Mucosa of gallbladder (tissue), 1 donor: ENCODE measurements around the gene VSIG10. TPM values are rescaled to one million over a fixed set of nuclear protein-coding genes. Genes with fewer than 3 reads are reported as not detected.
"Not testable (repeated sequence)": the region's sequence is repeated elsewhere in the genome, so short reads cannot be mapped to it uniquely, and the experiment has no call there.

Experiments
- DNase-seq: peaks from one replicate; pipeline ENCODE4 v3.0.0-alpha.2; 2020; ENCODE audit warnings: low spot score
- total RNA-seq: library from RNA; stranded (reverse); gene quantifications from one replicate; pipeline ENCODE4 v1.2.1, GENCODE V29; 2021
- donor health status: DM: no; HTN: no; CAD: no.

The VSIG10 gene
- total RNA-seq, 1 donor from 2014 or later = 48.9 TPM

DNA sequence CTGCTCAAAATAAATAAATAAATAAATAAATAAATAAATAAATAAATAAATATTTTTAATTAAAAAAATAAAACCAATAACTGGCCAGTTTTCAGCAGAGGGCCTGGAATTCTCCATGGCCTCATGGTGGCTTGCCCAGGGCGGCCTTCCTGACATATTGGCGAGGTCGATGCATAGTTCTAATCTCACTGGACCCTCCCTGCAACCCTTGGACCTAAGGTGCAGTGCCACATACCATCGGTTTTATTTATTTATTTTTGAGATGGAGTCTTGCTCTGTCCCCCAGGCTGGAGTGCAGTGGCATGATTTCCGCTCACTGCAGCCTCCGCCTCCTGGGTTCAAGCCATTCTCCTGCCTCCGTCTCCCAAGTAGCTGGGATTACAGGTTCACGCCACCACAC, 3.9 kb upstream of the VSIG10 start:
- DNase-seq = no peak

DNA sequence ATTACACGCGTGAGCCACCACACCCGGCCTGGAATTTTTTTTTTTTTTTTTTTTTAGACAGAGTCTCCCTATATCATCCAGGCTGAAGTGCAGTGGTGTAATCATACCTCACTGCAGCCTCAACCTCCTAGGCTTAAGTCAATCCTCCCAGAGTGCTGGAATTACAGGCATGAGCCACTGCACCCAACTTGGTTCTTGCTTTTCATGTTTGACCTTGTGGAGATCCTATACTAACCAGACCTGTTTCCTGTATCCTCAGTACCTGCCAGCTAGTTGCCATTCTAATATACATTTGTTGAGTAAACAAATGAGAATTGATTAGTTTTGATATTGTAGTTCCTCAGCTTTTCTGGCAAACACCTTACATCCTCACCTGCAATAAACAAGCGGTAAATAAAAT, 3.2 kb upstream of the VSIG10 start:
- no peak for DNase-seq

DNA sequence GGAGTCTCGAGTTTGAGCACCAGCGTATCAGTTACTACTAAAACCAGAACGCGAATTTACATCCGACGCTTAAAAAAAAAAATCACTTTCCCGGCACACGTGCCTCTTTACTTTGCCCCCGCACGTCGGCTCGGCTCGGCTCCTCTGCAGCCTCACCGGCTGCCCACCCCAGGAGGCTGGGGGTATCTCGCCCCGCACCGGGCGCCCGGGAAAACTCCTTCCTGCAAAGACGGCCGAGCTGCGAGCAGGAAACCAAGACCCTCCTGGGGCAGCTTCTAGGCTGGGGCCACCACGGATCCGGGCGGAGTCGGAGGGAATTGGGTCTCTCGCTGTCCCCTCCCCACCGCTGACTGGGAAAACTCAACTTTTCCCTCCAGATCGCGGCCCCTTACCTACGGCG, 610 bp downstream of the VSIG10 start:
- DNase-seq = no peak

DNA sequence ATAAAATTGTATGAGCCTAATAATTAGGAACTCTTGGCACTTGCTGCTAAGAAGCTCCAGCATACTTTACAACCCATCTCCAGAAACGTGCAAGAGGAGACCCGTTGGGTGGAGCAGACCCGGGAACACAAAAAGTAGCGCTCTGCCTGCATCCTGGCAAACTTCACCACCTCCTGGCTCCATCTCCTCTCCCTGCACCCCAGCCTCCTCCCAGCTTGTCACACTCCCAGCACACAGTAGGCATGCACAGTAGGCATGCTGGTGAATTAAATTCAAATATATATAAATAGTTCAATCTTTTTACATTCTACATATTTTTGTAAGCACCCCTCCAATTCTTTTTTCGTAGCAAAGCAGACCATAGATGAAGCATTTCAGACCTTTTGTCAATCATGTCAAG, 1.2 kb downstream of the VSIG10 start:
- no peak for DNase-seq

DNA sequence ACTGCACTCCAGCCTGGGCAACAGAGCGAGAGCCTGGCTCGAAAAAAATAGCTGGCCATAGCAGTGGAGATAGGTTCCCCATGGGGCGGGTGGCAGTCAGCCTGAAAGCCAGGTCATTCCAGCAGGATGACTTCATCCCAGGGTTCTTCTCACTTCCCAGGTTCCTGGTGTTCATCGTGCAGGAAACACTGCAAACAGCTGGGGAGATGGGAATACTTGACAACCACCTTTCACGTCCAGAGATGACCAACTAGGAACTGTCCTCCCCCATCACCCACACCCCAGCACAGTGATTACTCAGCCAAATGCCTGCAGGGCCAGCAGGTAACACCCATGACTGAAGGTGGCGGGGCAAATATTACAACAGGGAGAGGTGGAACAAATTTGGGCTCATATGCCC, 1.7 kb downstream of the VSIG10 start:
- DNase-seq = peak; percentile 32

DNA sequence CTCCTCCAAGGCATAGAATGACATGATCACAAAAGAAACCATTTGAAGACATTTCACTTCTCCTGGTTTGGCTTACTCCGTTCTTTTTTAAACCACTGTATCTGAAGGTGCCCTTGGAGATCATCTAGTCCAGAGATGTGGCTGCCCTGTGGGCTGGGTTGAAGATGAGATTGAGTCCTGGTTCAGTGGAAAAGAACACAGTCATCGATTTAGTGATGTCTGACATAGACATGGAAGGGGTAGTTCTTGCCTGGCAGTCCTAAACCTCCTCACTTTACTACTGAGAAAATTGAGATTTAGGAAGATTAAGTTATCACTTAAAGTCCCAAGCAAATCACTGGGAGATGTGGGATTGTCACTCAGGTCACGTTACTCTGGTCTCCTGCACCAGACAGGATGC, 2.8 kb downstream of the VSIG10 start:
- DNase-seq = no peak

DNA sequence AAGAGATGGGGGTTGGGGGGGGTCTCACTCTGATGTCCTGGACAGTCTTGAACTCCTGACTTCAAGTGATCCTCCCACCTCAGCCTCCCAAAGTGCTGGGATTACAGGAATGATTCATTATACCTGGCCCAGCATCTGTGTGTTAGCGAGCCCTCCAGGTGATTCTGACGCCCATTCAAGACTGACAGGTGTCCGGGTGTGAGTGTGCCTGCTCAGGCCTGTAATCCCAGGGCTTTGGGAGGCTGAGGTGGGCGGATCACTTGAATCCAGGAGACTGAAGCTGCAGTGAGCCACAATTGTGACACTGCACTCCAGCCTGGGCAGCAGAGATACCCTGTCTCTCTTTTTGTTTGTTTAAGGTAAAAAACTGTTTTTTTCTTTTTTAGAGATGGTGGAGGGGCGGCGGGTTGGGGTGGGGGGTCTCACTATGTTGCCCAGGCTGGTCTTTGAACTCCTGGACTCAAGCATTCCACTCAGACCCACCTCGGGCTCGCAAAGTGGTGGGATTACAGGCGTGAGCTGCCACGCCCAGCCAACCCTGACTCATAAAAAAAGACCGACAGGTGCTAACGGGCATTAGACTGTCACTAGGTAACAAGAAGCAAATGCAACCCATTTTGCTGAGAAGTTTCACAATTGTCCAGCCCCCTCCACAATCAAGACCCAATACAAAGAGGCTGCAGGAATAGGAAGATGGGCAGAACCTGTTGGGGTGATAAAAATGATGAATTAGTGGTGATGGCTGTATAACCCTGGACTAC, 4.7 kb downstream of the VSIG10 start:
- no peak for DNase-seq

DNA sequence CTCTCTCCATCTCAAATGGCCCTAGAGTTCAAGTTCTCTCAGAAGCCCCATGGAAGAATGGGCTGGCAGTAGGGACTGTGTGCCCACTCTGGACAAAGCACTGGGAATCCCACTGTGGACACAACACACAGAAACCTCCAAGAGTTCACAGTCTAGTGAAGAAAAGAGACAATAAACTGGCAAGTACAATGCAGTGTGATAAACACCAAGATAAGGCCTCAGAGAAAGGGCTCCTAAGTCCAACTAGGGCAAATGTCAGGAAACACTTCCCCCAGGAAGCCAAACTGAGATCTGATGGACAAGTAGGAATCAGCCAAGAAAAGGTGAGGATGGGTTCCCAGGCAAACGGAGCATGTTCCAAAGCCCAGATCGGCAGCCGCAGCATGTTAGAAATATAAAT, 5.4 kb downstream of the VSIG10 start:
- DNase-seq = no peak

DNA sequence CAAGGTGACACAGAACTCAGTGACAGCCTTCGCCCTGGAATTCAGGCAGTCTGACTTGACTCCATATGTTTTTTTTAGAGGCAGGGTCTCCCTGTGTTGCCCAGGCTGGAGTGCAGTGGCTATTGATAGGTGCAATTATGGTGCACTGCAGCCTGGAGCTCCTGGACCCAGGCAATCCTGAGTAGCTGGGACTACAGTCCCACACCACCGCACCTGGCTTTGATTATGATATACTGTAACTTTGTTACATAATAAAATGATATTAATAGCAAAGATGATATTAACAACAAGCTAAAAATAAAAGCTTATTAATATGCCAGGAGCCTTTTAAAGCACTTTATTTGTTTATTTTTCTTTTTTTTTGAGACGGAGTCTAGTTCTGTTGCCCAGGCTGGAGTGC, 9.8 kb downstream of the VSIG10 start:
- DNase-seq = no peak

DNA sequence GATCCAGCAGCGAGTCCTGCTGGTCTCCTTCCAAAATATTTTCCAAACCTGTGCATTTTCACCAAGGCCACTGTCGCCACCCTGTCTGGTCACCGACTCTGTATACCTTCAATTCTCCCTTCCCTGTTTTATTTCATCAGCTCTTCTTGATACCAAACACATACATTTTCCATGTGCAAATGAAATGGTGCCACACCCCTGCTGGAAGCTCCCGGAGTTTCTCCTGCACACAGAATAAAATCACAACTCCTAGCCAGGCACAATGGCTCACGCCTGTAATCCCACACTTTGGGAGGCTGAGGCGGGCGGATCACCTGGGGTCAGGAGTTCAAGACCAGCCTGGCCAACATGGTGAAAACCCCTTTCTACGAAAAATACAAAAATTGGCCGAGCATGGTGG, 14.0 kb downstream of the VSIG10 start:
- DNase-seq = no peak

DNA sequence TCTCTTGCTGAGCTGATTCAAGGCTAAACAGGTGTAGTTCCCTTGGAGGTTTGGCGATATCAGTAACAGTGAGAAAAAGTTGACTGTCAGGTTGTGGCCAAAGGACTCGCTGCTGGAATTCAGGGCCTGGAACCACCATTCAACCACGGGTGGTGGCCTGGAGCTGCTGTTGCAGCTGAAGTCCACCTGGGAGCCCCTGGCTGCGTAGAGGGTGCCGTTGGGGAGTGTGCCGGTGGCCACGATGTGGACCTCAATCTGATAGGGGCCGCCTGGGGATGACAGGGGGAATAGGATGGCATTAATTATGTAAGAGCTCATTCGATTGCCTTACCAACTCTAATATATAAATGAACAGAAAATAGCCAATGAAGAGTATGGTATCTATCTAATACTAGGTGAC, 21.6 kb downstream of the VSIG10 start:
- DNase-seq = no peak

DNA sequence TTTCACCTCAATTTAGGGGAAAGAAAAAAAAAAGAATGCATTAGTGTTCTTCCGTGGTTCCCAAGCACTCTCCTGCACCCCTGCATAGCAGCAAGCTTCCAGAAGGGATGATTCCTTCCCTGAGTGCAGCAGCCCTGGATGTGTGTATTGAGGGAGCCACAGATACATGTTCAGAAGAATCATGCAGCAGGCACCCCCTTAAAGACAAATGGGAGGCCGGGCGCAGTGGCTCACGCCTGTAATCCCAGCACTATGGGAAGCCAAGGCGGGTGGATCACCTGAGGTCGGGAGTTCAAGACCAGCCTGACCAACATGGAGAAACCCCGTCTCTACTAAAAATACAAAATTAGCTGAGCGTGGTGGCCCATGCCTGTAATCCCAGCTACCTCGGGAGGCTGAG, 22.3 kb downstream of the VSIG10 start:
- not testable (repeated sequence) for DNase-seq

DNA sequence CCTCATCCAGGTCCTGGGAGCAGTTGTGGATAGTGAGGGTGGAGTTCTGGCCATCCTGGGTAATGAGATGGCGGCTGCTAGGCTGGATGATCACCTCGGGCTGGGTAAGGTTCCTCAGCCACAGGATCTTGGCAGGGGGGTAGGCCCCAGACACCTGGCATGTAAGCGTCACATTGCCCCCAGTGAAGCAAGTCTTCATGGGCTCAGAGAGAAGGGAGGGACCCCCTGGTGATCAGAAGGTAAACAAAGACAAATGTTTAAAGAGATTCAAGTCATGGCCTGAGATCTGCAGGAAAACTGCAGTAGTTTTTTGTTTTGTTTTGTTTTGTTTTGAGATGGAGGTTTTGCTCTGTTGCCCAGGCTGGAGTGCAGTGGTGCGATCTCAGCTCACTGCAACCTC, 30.0 kb downstream of the VSIG10 start:
- DNase-seq = no peak

DNA sequence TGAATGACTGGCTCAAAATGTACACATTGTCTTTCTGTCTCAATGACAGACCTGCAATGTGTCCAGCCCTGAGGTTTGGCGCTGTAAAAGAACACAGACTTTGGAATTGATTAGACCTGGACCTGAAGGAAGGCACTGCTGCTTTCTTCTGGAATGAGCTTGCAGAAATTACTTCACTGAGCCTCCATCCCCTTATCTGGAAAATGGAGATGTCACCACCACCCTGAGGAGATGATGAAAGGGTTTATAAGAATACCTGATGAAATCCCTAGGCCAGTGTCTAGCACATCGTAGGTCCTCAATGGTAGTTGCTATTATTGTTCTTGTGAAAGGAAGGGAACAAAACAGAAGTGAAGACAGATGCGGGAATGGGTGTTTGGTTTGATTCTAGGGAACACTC, 33.2 kb downstream of the VSIG10 start:
- no peak for DNase-seq

DNA sequence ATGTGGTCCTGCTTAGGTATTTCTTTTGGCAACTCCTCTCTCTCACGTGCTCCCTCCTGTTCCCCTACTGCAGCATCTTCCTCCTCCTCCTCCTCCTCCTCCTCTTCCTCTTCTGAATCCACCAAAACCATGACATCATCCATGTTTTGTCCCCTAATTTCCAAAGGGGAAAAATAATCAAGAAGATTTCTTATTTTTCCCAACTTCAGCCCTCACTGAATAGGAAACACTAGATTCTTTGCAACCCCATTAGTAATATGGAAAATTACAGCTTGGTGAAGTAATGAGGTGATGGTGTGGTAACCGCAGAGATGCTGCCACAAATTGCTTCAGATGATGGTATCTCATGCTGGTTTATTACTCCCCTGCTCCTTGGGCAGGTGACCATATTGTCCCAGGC, 35.4 kb downstream of the VSIG10 start:
- DNase-seq = no peak

DNA sequence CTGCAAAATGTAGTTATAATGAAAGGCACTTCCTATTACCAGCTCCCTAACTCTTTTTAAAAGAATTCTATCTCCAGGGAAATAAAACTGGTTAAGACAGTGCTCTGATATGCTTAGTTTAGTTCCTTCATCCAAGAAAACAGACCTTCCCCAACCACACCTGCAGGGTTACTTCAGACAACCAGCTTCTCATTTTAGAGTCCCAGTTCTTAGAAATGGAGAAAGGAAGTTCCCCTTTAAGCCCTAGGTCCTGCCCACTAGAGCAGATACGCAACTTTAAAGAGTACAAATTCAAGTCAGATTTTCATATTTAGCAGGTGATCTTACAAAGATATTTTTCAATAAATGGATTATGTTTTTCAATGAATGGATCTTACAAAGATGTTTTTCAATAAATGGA, 38.4 kb downstream of the VSIG10 start:
- no peak for DNase-seq

DNA sequence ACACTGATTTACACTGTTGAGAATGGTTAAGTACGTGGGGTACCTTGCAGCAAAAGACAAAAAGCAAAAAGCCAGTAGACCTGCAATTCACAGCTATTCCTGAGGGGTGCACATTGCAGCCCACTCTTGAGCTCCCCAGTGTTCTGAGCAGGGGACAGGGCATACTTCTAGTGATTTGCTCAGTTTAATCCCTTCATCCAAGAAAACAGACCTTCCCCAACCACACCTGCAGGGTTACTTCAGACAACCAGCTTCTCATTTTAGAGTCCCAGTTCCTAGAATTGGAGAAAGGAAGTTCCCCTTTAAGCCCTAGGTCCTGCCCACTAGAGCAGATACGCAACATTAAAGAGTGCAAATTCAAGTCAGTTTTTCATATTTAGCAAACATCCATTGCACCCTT, 39.2 kb downstream of the VSIG10 start:
- no peak for DNase-seq

DNA sequence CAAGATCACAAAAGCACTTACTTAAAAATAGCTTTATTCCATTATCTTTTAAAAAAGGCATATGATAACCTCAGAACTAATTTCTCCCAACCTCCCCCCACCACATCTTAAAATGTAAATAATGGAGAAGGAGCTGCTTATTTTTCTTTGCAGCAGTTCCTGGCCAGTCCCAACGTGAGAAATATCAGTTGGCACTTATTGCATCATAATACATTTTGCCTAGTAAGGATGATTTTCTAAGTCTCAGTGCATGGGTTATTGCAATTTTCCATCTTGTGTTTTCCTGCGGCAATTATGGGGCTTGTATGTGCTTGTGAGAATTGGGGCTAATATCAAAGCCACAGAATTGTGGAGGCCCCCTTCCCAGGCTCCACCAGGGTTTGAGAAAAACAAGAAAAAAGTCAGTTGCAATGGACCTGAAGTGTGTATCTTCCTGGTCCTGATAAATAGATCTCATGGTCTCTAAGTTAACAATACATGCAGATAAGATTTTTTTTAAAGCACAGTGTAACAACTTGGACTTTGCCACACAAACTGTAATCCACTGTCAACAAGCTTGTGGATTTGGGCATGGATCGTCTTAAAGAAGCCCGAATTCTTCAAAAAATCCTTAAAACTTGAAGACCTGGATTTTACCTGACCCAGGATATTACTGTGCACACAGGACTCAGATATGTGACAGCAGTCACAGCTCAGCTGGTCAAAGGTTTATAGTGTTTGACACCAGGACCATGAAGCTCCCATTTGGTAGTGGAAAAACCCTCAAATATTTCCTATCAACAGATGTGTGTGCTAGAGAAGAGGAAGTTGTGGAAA, 40.0 kb downstream of the VSIG10 start:
- no peak for DNase-seq

DNA sequence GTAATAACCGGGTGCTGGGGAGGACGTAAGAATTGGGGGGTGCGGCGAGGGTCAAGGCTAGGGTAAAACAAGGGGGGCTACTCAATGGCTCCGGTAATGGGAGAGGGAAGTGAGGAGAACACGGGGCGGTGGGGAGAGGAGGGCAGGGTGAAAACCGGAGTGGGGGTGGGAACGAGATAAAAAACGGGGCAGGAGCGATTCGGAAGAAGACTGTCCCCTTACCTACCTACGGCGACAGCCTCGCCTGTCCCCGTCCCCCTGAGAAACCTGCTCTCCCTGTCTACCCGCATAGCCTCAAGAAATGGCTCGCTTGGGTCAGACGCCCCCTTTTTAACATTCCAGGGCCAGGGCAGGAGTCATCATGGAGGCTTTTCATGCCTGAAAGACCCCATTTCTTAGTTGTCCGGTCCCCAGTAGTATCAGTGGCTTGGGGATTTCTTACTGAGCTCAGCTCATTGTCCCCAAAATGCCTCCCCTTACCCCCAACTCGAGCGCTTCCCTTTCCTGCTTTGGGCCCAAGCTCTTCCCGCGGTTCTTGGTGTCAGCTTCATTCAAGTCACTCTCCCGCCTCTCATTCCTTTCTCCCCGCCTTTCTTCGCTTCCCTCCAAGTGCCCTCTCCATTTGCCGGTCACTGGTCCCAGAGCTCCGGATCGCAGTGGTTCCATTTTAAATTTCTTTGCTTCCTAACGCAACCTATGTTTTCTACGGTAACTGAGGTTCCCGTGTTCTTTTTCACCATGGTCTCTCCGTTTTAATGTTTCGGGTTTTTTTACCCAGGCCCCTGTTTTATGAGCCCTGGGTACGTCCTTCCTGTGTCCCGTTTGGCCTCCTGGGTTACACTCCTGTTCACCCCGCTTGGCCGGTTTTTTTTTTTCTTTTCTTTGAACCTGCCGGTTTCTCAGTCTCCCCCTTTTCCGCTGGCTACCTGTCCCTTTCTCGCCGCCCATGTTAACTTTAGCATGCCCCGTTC, 41.7 kb downstream of the VSIG10 start:
- DNase-seq = peak; percentile 22

DNA sequence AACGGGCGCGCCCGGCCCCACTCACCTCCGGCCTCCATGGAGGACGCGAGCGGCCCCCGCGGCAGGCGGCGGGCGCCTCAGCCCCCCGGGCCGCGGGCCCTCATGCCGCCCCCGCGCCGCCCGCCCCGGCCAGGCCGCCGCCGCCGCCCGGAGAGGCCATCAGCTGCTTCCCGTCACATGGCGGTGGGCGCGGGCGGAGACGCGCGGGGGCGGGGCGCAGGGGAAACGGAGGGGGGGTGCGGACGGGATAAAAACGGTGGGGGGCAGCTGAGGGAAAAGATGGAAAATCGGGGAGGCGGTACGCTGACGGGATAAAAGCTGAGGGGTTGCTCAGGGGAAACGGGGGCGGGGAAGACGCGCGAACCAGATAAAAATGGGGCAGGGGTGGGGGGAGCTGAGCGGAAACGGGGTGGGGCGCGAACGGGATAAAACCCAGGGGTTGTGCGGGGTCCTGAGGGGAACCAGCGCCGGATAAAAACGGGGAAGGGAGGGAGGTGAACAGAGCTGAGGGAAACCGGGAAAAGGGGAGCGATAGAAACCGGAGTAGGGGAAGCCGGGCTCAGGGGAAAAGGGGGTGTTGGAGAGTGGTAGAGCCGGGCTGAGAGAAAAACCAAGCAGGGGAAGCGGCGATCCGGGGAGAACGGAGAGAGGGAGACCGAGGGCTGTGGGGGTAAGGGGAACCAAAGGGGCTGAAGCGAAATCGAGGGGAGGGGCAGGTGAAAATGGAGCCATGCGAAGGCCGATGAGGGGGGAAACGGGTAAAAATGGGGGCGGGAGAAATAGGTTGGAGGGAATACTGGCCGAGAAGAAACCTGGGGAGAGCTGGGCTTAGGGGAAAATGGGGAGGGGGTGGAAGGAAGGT, 42.6 kb downstream of the VSIG10 start, which contains the start of gene WSB2:
WSB2 (minus strand) TSS at position 169 of the 862 bp plus-strand sequence; CDS start at position 38, 131 bp downstream.
- peak; percentile 79 for DNase-seq
